IMR-90 (cell line): ENCODE measurements around the gene ANKRD2. TPM values are rescaled to one million over a fixed set of nuclear protein-coding genes. Genes with fewer than 3 reads are reported as not detected.

Experiments
- ATAC-seq: fragments of 200-7000 bp; cut with Tn5 transposase; 2 replicates; pipeline ENCODE4 v1.9.1; 2020; ENCODE audit warnings: low read depth, mild to moderate bottlenecking, moderate library complexity
- BruUV-seq: library from RNA; stranded (reverse); fragments of 400-500 nt; replicated peaks from 2 replicates; lab custom pipeline; 2021; lab: Mats Ljungman, UMichigan
- CTCF ChIA-PET: fragments of 300-600 bp; formaldehyde crosslinking; extraction: SDS; loops from one replicate; lab custom pipeline; 2021; ENCODE audit warnings: antibody characterized with exemption; lab: Yijun Ruan, JAX
- POLR2A ChIA-PET: fragments of 300-600 bp; sonication (Branson Sonifier 250); formaldehyde crosslinking; loops from one replicate; lab custom pipeline; 2022; ENCODE audit warnings: antibody characterized with exemption; ENCODE audit not compliant: unreplicated experiment; lab: Charles Lee
- DNase-seq: peaks from one replicate; pipeline ENCODE4 v3.0.0; 2013
- H2AFZ ChIP-seq: replicated peaks from 2 replicates; pipeline ENCODE3; 2013; ENCODE audit warnings: low read length, mild to moderate bottlenecking; ENCODE audit not compliant: poor library complexity
- H2AK5ac ChIP-seq: 2 replicates; pipeline ENCODE4 v1.6.1; 2013; ENCODE audit warnings: low read depth, low read length, inconsistent platforms
- H2AK9ac ChIP-seq: replicated peaks from 2 replicates; pipeline ENCODE3; 2013; ENCODE audit warnings: mild to moderate bottlenecking, low read depth, low read length, moderate library complexity; ENCODE audit not compliant: poor library complexity
- H2BK120ac ChIP-seq: 2 replicates; pipeline ENCODE4 v1.6.1; 2013; ENCODE audit warnings: low read depth, low read length, inconsistent platforms
- H2BK15ac ChIP-seq: 3 replicates; pipeline ENCODE4 v1.6.1; 2013; ENCODE audit warnings: low read depth, low read length, inconsistent platforms
- H2BK20ac ChIP-seq: 2 replicates; pipeline ENCODE4 v1.6.1; 2013; ENCODE audit warnings: low read depth, mild to moderate bottlenecking, inconsistent platforms, low read length, moderate library complexity
- H2BK5ac ChIP-seq: 2 replicates; pipeline ENCODE4 v1.6.1; 2013; ENCODE audit warnings: mild to moderate bottlenecking, low read depth, low read length, inconsistent platforms; ENCODE audit not compliant: poor library complexity, severe bottlenecking
- H3K14ac ChIP-seq: replicated peaks from 2 replicates; pipeline ENCODE4 v1.6.1; 2013; ENCODE audit warnings: low read depth, low read length, inconsistent platforms
- H3K18ac ChIP-seq: 2 replicates; pipeline ENCODE4 v1.6.1; 2013; ENCODE audit warnings: low read depth, low read length, control low read depth
- H3K23ac ChIP-seq: 2 replicates; pipeline ENCODE4 v1.6.1; 2013; ENCODE audit warnings: low read depth, low read length, inconsistent platforms
- H3K27ac ChIP-seq: 2 replicates; pipeline ENCODE4 v1.5.1; 2013; ENCODE audit warnings: mild to moderate bottlenecking, control low read depth, low read length; ENCODE audit not compliant: insufficient read depth
- H3K27me3 ChIP-seq: 2 replicates; pipeline ENCODE4 v1.6.1; 2013; ENCODE audit warnings: low read length; ENCODE audit not compliant: control insufficient read depth, insufficient read depth
- H3K36me3 ChIP-seq: 2 replicates; pipeline ENCODE4 v1.6.1; 2013; ENCODE audit warnings: low read length, mixed read lengths; ENCODE audit not compliant: control insufficient read depth, insufficient read depth
- H3K4ac ChIP-seq: 2 replicates; pipeline ENCODE4 v1.6.1; 2013; ENCODE audit warnings: low read depth, low read length, inconsistent platforms
- H3K4me1 ChIP-seq: 2 replicates; pipeline ENCODE4 v1.6.1; 2013; ENCODE audit warnings: low read length, mixed read lengths; ENCODE audit not compliant: control insufficient read depth, insufficient read depth
- H3K4me2 ChIP-seq: 2 replicates; pipeline ENCODE4 v1.6.1; 2013; ENCODE audit warnings: low read depth, mild to moderate bottlenecking, control low read depth, low read length, moderate library complexity
- H3K4me3 ChIP-seq: 2 replicates; pipeline ENCODE4 v1.5.1; 2013; ENCODE audit warnings: low read depth, mild to moderate bottlenecking, control low read depth, low read length, moderate library complexity; ENCODE audit not compliant: insufficient read depth
- H3K56ac ChIP-seq: 2 replicates; pipeline ENCODE4 v1.6.1; 2013; ENCODE audit warnings: low read length, inconsistent platforms; ENCODE audit not compliant: insufficient read depth; ENCODE audit errors: extremely low read depth
- H3K79me1 ChIP-seq, 2 experiments: 2 replicates each; pipeline ENCODE4 v1.6.1; 2013; ENCODE audit warnings: low read length in 2 of 2, inconsistent platforms in 1 of 2, low read depth in 1 of 2
- H3K9ac ChIP-seq: 2 replicates; pipeline ENCODE4 v1.6.1; 2013; ENCODE audit warnings: low read depth, low read length, control low read depth
- H3K9me1 ChIP-seq: 2 replicates; pipeline ENCODE4 v1.6.1; 2013; ENCODE audit warnings: low read length, inconsistent platforms; ENCODE audit not compliant: insufficient read depth
- H3K9me3 ChIP-seq: 2 replicates; pipeline ENCODE4 v1.6.1; 2013; ENCODE audit warnings: low read length; ENCODE audit not compliant: control insufficient read depth, insufficient read depth
- H4K20me1 ChIP-seq: 2 replicates; pipeline ENCODE4 v1.6.1; 2013; ENCODE audit warnings: low read length, inconsistent platforms; ENCODE audit not compliant: insufficient read depth
- H4K5ac ChIP-seq: 2 replicates; pipeline ENCODE4 v1.6.1; 2013; ENCODE audit warnings: mild to moderate bottlenecking, low read depth, low read length, control low read depth
- H4K8ac ChIP-seq, 2 experiments: 2 replicates each; pipeline ENCODE4 v1.6.1; 2013; ENCODE audit warnings: low read depth in 2 of 2, low read length in 2 of 2, control low read depth in 1 of 2, inconsistent platforms in 1 of 2
- H4K91ac ChIP-seq: 2 replicates; pipeline ENCODE4 v1.6.1; 2013; ENCODE audit warnings: low read depth, low read length, inconsistent platforms; ENCODE audit not compliant: insufficient read depth
- BHLHE40 ChIP-seq: fragments of 150-350 bp; IDR thresholded peaks from 2 replicates; pipeline ENCODE4 v1.6.1; 2016; ENCODE audit warnings: mild to moderate bottlenecking, low read depth, low read length
- CEBPB ChIP-seq: IDR thresholded peaks from 2 replicates; pipeline ENCODE4 v1.6.1; 2012; ENCODE audit warnings: low read depth, low read length, improper control_type of control experiment
- CHD1 ChIP-seq: IDR thresholded peaks from 2 replicates; pipeline ENCODE4 v1.6.1; 2012; ENCODE audit warnings: low read depth, low read length, improper control_type of control experiment
- MAFK ChIP-seq: IDR thresholded peaks from 2 replicates; pipeline ENCODE4 v1.6.1; 2012; ENCODE audit warnings: low read depth, low read length, improper control_type of control experiment
- MXI1 ChIP-seq: IDR thresholded peaks from 2 replicates; pipeline ENCODE4 v1.6.1; 2012; ENCODE audit warnings: low read depth, mild to moderate bottlenecking, low read length, moderate library complexity, borderline replicate concordance
- NFE2L2 ChIP-seq: fragments of 150-350 bp; IDR thresholded peaks from 2 replicates; pipeline ENCODE4 v1.6.1; 2016; ENCODE audit warnings: low read depth, mild to moderate bottlenecking, low read length
- POLR2A ChIP-seq: IDR thresholded peaks from 2 replicates; pipeline ENCODE4 v1.6.1; 2012; ENCODE audit warnings: mild to moderate bottlenecking, low read depth, low read length
- RAD21 ChIP-seq: IDR thresholded peaks from 2 replicates; pipeline ENCODE4 v1.6.1; 2012; ENCODE audit warnings: low read length, improper control_type of control experiment
- RCOR1 ChIP-seq: IDR thresholded peaks from 2 replicates; pipeline ENCODE4 v1.6.1; 2012; ENCODE audit warnings: mild to moderate bottlenecking, low read length, improper control_type of control experiment; ENCODE audit not compliant: insufficient replicate concordance
- RFX5 ChIP-seq: IDR thresholded peaks from 2 replicates; pipeline ENCODE4 v1.8.0; 2012; ENCODE audit warnings: low read depth, mild to moderate bottlenecking, low read length, moderate library complexity
- SMC3 ChIP-seq: fragments of 150-350 bp; IDR thresholded peaks from 2 replicates; pipeline ENCODE4 v1.6.1; 2016; ENCODE audit warnings: low read depth, mild to moderate bottlenecking, antibody characterized with exemption, low read length, moderate library complexity
- WGBS, 2 experiments: methylation state at CpG; one replicate each; pipeline versions ENCODE4 v1.1.5 to v1.1.7; 2013; ENCODE audit warnings: missing lambda C conversion rate in 2 of 2; ENCODE audit not compliant: insufficient read length in 1 of 2; ENCODE audit errors: extremely low coverage in 2 of 2; 5-methylcytosine and 5-hydroxymethylcytosine counted together
- dilution Hi-C: fragments of 300-500 bp; cut with HindIII; formaldehyde crosslinking; loops from one replicate; pipeline ENCODE4 v1.14.3; 2018; ENCODE audit warnings: low sequenced_read_pairs; ENCODE audit not compliant: unreplicated experiment
- in situ Hi-C: fragments of 300-500 bp; cut with MboI; formaldehyde crosslinking; loops from 3 replicates; pipeline ENCODE4 v1.14.3; 2019; ENCODE audit warnings: low sequenced_read_pairs, inconsistent platforms, mixed read lengths
- intact Hi-C: fragments of 100-400 bp; cut with micrococcal nuclease; formaldehyde crosslinking; loops from 2 replicates; pipeline ENCODE4 v1.10.0; 2022
- polyA plus RNA-seq, 3 experiments: library from polyadenylated mRNA; depleted of rRNA; stranded (reverse); fragments of >200 nt; gene quantifications; 2 replicates each; pipeline ENCODE4 v1.2.3, GENCODE V29; 2012; ENCODE audit warnings: low replicate concordance in 1 of 3
- total RNA-seq: library from RNA; depleted of rRNA; stranded (reverse); fragments of >200 nt; gene quantifications from 2 replicates; pipeline ENCODE4 v1.2.3, GENCODE V29; 2012
- TF ChIP-seq, protein P1 (sequence below): conservative IDR thresholded peaks from 2 replicates; pipeline ENCODE4 v1.5.1; 2012; ENCODE audit warnings: mild to moderate bottlenecking, low read depth, low read length, improper control_type of control experiment
- TF ChIP-seq, protein P2 (sequence below): fragments of 150-350 bp; IDR thresholded peaks from 2 replicates; pipeline ENCODE4 v1.6.1; 2016; ENCODE audit warnings: low read depth, mild to moderate bottlenecking, low read length, moderate library complexity, borderline replicate concordance

Gene ANKRD2
- total and polyA plus RNA-seq, 2 of the 4 experiments (the other 2 are of a cell fraction) = 0.36 to 0.65 TPM

- dilution Hi-C loops = no loop called here
- H2AK5ac ChIP-seq = no peak overlapping the region
Observed at GRCh38 chr10:97590748-97591495, 18.3 kb downstream of the ANKRD2 start.

More at GRCh38 chr10:97590748-97591495, 18.3 kb downstream of the ANKRD2 start:
- Histone ChIP-seq H3K4me3 (no peak overlapping the region), H3K27me3 (no peaks in the 10 kb centered on the region), H3K23ac (no peak overlapping the region), H3K36me3 (no peaks in the 10 kb centered on the region), H3K9me3 (no peaks in the 10 kb centered on the region), H4K20me1 (no peaks in the 10 kb centered on the region), H3K27ac (no peak overlapping the region), H2BK120ac (no peak overlapping the region), H4K8ac (no peak overlapping the region), H2BK20ac (no peak overlapping the region), H3K4ac (no peak overlapping the region), H3K4me1 (peaks cover 4% of the 10 kb centered on the region), H3K4me2 (no peak overlapping the region), H3K79me1 (no peaks in the 10 kb centered on the region), H3K56ac (no peak overlapping the region), H4K5ac (no peak overlapping the region), H2BK15ac (no peak overlapping the region), H4K91ac (no peak overlapping the region), H3K14ac (no peak overlapping the region), H2AFZ (peak overlapping the region; percentile 8), H2AK9ac (no peak overlapping the region), H3K9ac (no peak overlapping the region), H3K18ac (no peak overlapping the region), H3K9me1 (no peaks in the 10 kb centered on the region; the same call in 1 of the 2 replicates), H2BK5ac (no peak overlapping the region)
- in situ Hi-C loops = no loop called here
- POLR2A ChIA-PET = no interaction called here
- intact Hi-C loops = no loop called here
- no peak for TF ChIP-seq MXI1
- TF ChIP-seq RCOR1 = no peak
- TF ChIP-seq, protein P1, sequence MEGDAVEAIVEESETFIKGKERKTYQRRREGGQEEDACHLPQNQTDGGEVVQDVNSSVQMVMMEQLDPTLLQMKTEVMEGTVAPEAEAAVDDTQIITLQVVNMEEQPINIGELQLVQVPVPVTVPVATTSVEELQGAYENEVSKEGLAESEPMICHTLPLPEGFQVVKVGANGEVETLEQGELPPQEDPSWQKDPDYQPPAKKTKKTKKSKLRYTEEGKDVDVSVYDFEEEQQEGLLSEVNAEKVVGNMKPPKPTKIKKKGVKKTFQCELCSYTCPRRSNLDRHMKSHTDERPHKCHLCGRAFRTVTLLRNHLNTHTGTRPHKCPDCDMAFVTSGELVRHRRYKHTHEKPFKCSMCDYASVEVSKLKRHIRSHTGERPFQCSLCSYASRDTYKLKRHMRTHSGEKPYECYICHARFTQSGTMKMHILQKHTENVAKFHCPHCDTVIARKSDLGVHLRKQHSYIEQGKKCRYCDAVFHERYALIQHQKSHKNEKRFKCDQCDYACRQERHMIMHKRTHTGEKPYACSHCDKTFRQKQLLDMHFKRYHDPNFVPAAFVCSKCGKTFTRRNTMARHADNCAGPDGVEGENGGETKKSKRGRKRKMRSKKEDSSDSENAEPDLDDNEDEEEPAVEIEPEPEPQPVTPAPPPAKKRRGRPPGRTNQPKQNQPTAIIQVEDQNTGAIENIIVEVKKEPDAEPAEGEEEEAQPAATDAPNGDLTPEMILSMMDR = no peak
- TF ChIP-seq, protein P2, sequence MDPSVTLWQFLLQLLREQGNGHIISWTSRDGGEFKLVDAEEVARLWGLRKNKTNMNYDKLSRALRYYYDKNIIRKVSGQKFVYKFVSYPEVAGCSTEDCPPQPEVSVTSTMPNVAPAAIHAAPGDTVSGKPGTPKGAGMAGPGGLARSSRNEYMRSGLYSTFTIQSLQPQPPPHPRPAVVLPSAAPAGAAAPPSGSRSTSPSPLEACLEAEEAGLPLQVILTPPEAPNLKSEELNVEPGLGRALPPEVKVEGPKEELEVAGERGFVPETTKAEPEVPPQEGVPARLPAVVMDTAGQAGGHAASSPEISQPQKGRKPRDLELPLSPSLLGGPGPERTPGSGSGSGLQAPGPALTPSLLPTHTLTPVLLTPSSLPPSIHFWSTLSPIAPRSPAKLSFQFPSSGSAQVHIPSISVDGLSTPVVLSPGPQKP = no peak
- TF ChIP-seq RAD21 = no peak
- TF ChIP-seq CEBPB = no peak
- no peak for TF ChIP-seq NFE2L2
- TF ChIP-seq SMC3 = no peak
- TF ChIP-seq RFX5 = no peak
- no peak for TF ChIP-seq BHLHE40
- TF ChIP-seq CHD1 = no peak
- TF ChIP-seq POLR2A = no peak
- no peak for TF ChIP-seq MAFK
- CTCF ChIA-PET = no interaction called here
- DNase-seq (no peak), ATAC-seq (no peak)
- 100% methylated on average over 1 of the region's 5 CpGs; no CpG with 5 or more reads in 1 of the 2 experiments for WGBS, 2 experiments
- no TSS peak for BruUV-seq
